ENCODE data around the gene RALGAPA2.

RALGAPA2 gene

GRCh38 chr20:20720158-20720557 lies 7.7 kb upstream of the RALGAPA2 start:
- DNase-seq, result no peak

GRCh38 chr20:20719411-20719810 lies 7.0 kb upstream of the RALGAPA2 start:
- DNase-seq, result no peak

DNA sequence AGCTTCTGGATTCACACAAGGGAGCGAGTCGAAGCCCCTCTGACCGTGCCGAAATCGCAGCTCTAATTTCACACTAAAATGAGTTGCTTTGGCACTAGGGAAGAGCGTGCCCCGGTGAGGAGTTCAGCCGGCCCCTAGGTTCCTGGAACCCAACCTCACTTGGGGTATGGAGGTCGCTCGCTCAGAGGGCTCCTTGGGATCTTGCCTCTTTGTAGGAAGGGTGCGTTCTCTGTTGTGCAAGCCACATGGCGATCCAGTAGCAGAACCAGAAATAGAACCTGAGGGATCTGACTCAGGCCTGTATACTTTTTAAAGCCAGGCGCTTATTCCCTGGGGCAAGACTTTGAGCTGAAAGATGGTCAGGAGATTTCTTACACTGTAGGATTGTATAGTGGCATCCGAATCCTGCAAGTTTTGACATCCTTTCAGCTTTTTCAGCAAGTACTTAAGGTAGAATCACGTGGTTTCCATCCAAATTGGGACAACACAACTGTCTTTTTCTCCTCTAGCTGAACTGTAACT lies 861 bp upstream of the RALGAPA2 start:
- no peak for DNase-seq

- DNase-seq, result no peak
Measured at GRCh38 chr20:20712004-20712473, 405 bp downstream of the RALGAPA2 start.

GRCh38 chr20:20711413-20711812 lies 1.0 kb downstream of the RALGAPA2 start:
- no peak for DNase-seq

DNA sequence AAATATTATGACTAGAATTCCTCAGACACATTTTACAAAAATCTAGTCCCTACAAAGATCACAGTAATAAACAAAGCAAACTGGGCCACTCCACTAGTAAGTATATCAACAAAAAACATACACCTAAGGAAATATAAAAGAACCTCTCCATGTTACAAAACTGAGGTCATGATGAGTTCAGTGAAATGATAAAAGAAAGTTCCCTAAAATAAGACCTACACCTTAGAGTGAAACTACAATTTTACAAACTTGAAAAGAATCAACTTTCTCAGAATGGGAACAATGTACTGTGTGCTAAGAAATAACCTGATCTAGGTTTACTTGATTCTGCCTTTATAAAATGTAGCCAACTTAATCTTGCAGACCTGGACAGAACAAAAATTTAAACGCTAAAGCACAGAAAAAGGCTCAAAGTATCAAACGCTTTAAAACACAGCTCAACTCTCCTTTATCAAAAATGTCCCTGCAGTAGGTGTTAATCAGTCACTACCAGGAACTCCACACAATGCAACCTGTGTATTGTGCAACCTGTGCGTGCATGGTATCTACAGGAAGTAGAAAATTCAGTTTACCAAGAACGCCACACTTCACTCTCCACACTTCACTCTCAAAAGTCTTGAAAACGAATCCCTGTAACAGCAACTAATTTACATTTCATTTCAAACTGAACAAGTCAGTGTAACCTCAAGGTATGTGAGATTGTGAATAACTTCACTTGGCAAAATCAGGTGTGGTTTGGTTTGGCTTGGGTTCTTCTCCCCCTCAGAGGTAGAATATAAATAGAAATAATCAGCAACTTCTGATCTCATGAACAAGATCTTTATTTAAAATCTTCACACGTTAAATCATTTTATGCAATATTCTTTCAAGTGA lies 1.8 kb downstream of the RALGAPA2 start:
- peak; percentile 27 for DNase-seq

- no peak for DNase-seq
Measured at GRCh38 chr20:20709887-20710286, 2.6 kb downstream of the RALGAPA2 start.

- no peak for DNase-seq
Measured at GRCh38 chr20:20706285-20706684, 6.2 kb downstream of the RALGAPA2 start.

DNA sequence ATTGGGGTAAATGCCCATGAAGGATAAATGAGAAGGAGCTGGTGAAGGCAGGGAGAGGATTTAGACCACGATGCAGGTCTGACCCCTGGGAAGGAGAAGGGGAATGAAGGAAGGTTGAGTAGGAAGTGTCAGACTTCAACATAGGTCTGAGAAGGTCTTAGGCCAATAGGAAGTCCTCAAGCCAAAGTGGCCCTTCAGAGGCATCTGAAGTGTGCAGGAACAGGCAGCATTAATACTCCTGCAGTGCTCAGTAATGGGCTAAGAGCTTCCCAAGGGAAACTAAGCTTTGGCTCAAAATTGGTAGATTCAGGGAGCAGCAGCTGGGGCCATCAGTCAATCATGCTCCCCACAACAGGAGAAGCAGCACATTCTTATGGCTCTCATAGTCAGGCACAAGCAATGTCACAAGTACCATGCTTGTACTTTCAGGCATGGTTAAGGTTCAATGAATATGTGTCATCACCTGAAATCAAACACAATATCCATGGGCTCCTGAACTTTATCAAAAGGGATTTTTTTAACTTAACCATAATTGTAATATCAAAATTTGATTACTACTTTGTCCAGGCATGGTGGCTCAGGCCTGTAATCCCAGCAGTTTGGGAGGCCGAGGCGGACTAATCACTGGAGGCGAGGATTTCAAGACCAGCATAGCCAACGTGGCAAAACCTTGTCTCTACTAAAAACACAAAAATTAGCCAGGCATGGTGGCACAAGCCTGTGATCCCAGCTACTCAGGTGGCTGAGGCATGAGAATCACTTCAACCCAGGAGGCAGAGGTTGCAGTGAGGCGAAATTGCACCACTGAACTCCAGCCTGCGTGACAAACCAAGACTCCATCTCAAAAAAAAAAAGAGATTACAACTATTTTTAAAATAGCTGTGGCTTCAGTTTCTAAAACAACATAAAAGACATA lies 9.9 kb downstream of the RALGAPA2 start:
- DNase-seq, result no peak

DNA sequence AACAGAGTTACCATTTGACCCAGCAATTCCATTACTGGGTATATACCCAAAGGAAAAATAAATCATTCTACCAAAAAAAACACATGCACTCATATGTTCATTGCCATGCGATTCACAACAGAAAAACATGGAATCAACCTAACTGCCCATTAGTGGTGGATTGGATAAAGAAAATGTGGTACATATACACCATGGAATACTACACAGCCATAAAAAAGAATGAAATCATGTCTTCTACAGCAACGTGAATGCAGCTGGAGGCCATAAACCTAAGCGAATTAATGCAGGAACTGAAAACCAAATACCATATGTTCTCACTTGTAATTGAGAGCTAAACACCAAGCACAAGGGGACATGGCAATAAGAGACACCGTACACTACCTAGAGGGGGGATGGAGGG lies 12.5 kb downstream of the RALGAPA2 start:
- DNase-seq, result no peak

DNA sequence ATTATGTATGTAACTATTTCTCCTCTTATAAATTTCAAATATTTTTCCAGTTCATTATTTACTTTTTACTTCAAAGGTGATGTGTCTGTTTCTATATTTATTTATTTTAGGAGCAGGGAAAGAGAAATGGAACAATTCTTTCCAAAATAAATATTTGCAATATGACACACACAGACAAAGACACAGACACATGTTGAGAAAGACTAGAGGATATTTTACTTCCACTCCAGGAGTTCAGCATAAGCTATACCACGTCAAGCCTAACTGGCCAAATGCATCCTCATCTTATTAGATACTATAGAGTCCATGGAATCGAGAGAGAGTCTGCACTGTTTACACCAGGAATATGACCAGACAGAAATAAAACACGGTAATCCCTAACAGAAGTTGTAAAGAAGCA lies 13.3 kb downstream of the RALGAPA2 start:
- DNase-seq, result no peak

DNA sequence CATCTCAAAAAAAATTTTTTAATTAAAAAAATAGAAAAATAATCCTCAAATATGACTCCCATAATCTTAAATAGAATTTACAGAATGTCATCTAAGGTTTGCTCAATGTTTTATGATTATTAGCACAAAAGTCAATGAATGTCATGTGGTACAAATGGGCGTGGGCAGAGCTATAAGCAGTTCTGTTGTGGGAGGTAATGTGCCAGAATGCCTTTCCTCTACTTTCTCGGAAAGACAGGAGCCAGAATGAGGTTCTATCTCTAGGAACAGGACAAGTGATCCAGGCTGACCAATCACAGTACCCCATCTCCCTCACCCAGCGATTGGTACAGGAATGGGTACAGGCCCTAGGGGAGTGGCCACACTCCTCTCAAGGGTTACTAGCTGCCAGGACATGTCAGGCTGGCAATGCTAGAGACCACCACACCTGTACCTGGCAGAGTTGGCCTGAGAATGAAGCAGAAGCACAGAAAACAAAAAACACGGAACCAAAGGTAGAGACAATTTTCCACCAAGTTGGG lies 15.1 kb downstream of the RALGAPA2 start:
- DNase-seq, result no peak

- DNase-seq, result no peak
Measured at GRCh38 chr20:20695250-20695816, 17.1 kb downstream of the RALGAPA2 start.

DNA sequence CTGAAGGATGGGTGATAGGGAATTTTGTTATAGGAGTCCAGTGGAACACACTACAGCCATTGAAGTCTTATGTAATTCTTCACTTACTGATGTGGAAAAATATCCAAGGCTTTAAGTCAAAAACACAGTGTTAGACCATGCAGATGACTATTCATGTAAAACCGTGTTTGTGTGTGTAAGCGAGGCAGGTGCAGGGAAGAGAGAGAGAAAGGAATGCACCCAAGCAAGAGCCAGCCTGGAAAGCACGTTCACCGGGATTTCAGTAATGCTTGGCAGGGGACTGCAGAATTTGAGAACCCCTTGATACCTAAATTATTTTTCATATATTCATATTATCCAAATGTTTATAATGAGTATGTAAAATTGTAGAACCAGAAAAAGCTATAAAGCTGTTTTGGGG lies 17.9 kb downstream of the RALGAPA2 start:
- no peak for DNase-seq

- no peak for DNase-seq
Measured at GRCh38 chr20:20692587-20692986, 19.9 kb downstream of the RALGAPA2 start.

DNA sequence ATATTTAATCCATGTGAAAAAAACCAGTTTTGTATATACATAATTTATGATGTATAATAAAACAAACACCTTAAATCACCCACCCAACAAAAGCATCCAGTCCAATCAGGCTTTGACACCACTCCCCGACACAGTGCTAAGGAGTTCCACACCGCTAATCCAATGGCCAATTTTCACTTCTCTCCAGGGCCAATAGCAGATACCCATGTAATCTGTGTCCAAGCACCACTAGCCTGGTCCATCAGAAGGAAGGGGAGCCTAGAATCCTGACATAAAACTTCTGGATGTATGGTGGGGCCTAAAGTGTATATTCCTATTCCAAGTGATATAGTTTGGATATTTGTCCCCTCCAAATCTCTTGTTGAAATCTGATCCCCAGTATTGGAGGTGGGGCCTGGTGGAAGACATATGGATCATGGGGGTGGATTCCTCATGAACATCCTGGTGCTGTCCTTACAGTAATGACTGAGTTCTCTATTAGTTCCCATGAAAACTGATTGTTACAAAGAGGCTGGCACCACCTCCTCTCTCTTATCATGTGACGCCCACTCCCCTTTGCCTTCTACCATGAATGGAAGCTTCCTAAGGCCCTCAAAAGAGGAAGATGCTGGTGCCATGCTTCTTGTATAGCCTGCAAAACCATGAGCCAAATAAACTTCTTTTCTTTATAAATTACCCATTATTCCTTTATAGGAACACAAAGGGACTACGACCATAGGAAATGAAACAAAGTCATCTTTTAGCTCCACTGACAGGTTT lies 20.8 kb downstream of the RALGAPA2 start:
- no peak for DNase-seq

DNA sequence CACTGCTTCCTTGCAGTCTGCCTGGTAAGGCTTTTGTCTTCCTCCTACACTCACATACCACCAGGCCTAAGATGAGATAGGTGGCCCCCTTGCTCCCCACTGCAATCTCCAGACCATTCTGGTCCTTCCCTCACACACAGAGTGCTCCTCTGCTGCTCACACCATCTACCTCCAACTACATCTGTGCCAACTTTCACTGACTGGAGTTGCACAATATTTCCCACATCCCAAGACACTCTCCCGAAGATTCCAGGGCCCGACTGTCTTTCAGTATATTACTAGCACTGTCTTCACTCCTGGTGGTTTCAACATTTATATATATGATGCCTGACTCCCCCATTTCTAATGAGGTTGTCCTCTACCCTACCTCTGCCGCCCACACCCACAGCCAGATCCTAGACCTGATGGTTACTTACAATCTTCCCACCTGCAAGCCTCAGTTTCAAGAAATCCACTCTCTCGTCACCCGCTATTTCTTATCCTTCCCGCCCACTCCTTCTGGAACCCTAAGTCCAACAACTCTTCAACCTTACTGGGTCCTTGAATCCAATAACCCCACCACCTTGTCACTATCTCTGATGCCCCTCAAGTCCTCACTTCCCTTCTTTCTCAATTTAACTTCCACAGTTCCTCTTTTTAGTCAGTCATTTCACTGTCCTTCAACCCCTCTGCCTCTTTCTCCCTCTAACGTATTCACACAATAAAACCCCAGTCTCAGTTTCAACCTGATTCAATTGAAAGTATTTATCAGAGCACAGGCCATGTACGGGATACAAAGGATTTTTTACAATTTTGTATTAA lies 21.6 kb downstream of the RALGAPA2 start:
- no peak for DNase-seq

DNA sequence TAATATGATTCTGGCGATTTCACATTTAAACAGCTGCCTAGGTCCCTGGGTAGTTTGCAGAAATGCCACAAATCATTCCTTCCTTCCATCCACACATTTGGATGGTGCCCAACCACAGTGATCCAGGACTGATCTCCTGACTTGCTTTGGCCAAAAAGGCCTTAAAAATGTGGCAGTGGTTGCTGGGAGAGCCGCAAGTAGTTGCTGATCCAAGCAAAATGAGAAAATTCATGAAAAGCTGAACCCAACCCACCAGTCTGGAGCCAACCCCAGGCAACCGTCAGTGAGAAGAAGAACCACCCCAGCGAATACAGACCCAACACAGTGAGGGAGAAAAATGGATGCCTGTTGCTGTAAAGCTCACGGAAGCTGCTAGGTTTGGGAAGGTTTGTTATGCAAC lies 25.1 kb downstream of the RALGAPA2 start:
- DNase-seq, result no peak

GRCh38 chr20:20685635-20686034 lies 26.8 kb downstream of the RALGAPA2 start:
- no peak for DNase-seq

GRCh38 chr20:20683481-20684321 lies 28.7 kb downstream of the RALGAPA2 start:
- no peak for DNase-seq
